Activated effector memory CD4-positive, alpha-beta T cell treated with anti-CD3 and anti-CD28 coated beads, Interleukin-2, amount 50 U/mL, for 16 hours (primary cell): ENCODE data around the gene REG3G.

Experiments
- DNase-seq: peaks from one replicate; pipeline ENCODE4 v3.0.0-alpha.2; 2020

REG3G gene

DNA sequence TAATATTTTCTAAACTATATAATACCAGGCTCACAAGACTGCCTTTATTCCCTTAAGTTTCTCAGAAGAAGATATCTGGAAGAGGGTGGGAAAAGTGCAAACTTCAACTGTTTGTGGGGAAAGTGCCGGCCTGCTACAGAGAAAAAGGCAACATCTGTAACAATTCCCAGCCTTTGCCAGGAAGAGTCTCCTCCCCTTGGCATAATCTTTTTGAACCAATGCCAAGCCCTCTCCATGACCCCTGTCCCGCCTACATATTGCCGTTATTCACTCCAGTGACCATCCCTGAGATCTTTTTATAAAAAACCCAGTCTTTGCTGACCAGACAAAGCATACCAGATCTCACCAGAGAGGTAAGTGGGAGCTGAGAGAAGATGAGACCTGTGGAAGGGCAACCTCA lies at the start of gene REG3G:
REG3G (plus strand) TSS at position 282 of the 400 bp plus-strand sequence. CDS start 392 bp downstream, outside the sequence.
- no peak for DNase-seq

GRCh38 chr2:78977661-78978145 lies 47.8 kb upstream of the REG3G start:
- DNase-seq, result no peak

DNA sequence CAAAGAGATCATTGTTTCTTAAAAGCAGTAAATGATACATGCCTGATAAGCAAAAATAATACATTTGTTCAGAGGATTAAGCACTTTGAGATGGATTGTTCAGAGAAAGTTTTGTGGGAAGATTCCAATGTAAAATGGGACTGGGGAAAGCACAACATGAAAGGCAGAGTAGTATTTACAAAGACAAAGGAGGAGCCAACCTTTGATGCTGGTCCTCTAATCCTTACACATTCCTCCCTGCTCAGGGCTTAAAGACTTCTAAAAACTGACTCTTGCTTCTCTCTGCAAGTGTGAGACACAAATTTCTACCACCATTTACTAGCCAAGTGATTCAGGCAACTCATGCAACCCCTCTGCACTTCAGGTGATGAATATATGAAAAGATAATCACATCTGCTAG lies 47.2 kb upstream of the REG3G start:
- no peak for DNase-seq

DNA sequence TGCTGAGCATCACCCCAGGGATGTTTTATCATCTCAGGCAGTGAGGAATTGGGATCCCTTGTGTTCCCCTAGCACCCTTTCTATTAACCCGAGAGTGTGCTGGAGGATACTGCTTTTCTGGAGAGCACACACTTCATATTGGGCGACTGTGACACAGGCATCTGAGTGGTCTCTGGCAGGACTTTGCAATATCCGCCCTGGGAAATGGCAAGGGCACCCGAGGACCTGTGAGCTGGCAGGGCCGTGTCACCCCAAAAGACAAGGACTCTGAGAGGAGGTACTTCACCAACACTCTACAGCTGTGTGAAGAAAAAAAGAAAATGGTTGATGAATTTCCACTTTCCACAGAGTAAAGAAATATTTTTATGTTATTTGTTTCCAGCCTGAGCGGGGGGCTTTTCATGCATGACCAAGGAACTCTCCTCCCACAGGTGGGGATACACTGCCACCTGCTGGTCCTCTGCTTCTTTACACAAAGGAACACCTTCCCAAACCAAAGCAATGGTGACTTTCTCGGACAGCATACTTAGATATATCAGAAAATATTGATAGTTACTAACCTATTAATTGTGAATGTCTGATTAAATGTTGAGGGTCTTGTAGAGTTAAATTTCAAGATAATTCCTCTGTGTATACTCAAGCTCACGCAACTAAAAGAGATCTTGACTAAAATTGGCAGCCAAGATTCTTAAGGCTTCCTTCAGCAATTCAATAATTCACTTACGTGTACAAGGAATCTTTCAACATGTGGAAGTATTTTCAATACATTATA lies 45.9 kb upstream of the REG3G start:
- no peak for DNase-seq

- no peak for DNase-seq
These were observed 45.4 kb upstream of the REG3G start for GRCh38 chr2:78980152-78980465.

GRCh38 chr2:78980871-78981270 lies 44.6 kb upstream of the REG3G start:
- DNase-seq, result no peak

- no peak for DNase-seq
These were observed 42.7 kb upstream of the REG3G start for GRCh38 chr2:78982638-78983330.

DNA sequence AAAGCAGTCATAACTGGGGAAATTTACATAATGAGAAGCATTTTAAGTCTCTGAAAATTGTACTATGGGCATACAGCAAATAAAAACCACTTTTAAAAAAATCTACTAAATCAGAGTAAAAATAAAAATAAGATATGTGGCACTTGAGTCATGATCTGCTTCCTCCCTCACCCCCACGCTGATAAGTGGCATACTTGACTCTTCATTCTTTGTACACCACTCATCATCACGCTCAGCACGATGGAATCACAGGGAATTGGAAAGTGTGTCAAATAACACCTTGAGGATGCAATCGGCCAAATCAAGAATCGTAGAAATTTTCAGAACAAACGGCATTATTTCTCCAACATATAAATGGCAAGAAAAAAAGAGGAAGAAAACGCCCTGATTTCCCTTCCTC lies 41.1 kb upstream of the REG3G start:
- no peak for DNase-seq

DNA sequence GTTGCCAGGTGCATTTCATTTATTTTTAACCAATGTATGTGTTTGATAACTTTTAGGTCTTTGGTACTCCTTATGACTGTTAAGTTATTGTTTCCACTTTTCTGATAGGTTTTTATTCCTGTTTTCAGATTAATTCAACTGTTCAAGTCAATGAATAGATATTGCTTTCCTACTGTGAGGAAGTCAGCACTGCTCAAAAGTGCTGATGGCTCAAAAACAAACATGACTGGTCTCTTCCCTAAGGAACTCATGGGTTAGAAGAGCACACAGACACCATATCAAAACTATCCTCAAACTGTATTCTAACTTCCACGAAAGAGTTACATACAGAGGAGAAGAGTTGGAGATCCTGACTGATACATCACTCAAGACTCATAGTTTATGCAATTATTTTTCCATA lies 39.9 kb upstream of the REG3G start:
- no peak for DNase-seq

DNA sequence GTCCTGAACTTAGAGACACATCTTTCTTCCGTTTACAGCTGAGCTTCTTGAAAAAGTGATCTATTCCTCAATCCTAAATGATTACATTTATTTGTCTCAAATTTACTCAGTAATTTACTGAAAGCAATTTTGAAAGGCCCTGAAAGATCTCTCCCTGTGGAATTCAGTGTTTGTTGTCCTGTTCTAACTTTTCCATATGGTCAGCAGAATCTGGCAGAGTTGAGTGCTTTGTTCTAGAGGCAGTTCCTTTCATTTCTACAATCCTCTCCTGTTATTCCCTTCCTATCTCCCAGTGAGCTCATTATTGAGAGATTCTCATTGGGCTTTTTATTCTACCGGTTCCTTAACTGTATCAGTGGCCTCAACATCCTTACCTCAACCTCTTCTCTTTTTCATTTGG lies 36.5 kb upstream of the REG3G start:
- DNase-seq, result no peak

- DNase-seq, result no peak
These were observed 33.1 kb upstream of the REG3G start for GRCh38 chr2:78992451-78992806.

DNA sequence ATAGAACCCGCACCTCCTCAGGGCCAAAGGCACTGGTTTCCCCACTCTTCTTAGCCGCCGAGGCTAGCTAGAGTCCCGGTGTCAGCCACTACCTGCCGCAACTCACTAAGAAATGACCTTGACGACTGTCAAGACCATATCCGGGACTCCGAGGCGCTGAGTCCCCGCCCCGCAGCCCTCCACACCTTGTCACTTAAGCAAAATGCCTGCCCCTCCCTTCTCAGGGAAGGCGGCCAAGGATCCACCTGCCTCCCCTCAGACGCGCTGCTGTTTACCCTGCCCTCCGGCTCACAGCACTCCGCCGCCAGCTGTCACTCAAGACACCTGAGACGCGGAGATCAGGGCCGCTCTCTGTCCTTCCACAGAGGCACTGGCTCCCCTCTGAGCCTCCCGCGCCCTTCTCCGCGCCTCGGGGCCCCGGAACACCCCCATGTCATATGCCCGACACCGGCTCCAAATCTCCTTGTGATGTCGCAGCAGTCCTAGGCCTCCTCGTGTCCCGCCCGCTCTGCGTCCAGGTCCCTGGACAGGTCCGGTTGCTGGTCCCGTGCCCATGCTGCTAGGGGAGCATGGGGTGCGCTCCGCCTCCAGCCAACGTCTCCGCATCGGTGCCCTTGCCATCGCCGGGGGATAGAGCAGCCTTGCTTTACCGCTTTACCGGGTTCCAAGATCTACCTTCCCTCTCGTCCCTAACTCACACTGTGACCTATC lies 32.5 kb upstream of the REG3G start:
- DNase-seq, result no peak

DNA sequence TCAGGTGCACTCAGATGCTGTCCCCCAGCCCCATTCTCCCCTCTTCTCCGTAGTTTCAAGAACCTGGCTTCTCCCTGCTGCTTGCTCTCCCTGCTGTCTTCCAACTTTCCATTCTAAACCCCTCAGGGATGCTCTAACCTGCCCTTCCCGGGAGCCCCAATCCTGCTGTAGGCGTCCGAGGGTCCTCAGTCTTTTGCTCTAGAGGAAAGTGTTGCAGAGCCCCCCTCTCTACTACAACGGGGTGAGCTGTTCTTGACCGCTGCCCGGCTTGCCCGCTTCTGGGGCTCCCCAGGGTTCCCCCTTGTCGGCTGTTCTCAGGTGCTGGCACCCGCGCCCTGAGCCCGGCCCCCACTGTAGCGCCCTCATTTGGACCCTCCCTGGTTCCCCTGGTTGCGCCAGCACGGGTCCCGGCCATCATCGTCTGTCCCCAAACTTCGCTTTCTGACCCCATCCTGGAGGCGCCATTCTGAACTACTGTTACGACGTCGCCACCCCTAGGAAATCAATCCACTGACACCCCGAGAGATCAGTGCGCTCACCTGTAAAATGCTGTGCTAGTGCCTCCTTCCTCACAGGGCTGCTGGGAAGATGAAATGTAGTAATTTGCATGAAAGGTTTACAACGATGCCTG lies 31.9 kb upstream of the REG3G start:
- DNase-seq, result no peak

DNA sequence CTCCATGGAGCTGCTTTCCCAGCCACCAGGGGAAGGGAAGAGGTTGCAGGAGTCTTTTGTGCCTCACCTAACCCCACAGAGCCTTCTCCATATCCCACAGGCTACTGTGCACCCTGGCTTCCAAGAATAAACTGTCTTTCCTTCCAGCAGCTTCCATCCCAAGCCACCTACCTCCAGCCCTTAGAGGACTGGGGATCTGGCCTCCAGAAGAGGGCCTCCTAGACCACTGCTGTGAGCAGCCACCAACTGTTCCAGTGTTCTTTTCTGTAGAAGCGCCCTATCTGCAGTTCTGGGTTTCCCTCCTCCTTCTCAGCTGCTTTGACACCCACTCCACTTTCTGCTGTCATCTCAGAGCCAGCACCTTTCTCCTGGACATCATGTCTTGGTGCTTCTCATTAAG lies 30.7 kb upstream of the REG3G start:
- DNase-seq, result no peak

DNA sequence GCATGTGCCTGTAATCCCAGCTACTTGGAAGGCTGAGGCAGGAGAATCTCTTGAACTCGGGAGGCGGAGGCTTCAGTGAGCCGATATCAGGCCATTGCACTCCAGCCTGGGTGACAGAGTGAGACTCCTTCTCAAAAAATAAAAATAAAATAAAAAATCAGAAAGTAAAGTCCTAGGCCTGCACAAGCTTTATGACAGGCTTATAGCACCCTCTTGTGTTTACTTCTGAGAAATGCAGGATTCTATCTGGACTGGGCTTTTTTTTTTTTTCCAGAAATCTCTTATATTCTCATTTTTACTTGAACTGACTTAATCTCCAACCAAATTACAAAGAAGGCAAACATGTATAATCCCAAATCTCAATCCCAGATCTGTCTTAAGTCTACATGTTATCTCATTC lies 26.1 kb upstream of the REG3G start:
- no peak for DNase-seq

DNA sequence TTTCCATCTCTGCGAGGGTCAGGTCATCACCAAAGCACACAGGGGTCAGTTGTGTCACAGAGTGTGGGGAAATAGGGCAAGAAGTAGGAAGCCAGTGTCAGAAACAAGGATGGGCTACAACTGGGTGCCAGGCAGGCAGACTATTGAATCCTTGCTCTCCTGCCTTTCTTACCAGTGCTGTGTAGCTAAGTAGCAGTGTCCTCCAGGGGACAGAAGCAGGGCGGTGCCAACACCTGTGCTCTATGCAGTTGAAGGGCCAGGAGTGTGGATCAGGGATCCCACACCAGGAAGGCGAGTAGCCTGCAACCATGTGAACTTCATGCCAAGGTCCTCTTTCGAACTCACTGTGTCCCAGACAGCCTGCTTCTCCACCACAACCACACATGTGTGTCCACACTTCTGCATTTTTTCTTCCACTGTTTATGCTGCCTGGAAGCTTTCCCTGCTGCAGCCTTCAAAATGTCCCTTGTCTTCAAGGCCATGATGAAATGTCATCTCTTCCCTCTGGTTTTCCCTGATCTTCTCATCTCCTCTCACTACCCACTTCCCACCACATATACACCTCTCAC lies 25.4 kb upstream of the REG3G start:
- no peak for DNase-seq

DNA sequence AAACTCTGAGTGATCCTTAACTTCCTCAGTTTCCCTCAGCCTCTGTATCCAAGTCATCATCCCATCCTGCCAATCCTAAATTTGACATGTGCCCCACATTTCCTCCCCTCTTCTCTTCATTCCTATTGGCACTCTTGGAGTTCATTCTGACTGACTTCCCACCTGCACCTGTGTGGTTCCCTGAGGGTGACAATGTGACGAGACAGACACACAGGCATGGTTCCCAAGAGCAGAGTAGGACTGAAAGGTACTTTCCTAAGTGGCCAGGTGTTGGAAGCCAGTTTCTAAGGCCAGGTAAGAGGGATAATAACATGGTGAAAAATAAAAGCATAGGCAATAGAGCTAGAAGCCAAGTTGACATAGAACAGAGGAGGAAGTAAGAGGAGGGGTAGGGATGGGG lies 24.2 kb upstream of the REG3G start:
- no peak for DNase-seq

DNA sequence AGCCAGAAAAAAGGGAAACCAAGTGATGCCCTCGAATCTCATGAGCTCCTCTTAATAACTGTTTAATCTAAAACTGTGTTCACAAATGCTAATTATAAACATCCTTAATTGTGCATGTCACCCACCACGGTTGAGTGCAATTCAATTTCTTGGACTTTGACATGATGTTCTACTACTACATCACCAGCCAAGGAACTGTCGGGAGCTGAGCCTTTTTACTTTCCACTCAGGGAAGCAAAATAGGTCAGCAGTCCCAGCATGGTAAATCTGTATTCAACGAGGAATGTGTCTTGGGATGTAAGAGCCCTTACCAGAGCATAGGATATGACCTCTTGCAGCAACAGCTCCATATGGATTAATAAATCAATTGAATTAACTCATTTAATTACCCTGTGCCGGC lies 20.8 kb upstream of the REG3G start:
- DNase-seq, result no peak

- no peak for DNase-seq
These were observed 20.3 kb upstream of the REG3G start for GRCh38 chr2:79005216-79005615.

GRCh38 chr2:79009388-79009787 lies 16.1 kb upstream of the REG3G start:
- DNase-seq, result no peak

DNA sequence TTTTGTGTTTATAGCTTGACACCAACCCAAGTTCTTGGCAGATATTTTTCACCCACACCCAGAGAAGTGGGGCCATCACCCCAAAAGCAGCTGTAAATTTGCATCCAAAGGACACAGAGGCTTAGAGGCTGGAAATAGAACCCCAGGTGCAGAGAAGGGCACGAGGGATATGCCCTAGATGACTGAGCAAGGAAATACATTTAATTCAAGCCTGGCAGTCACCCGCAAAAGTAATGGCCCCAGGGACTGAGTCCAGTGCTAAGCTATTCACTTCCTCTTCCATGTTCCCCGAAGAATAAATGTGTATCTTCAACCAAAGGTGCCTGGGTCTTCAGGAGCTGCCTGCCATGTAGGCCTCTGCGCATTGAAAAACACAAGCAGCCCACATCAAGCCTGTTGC lies 14.0 kb upstream of the REG3G start:
- no peak for DNase-seq

- no peak for DNase-seq
These were observed 11.9 kb upstream of the REG3G start for GRCh38 chr2:79013629-79014028.

GRCh38 chr2:79016342-79016741 lies 9.2 kb upstream of the REG3G start:
- DNase-seq, result no peak
